DOHH2 (cell line): Measurements from ENCODE around the gene KCNG2.

Experiments used
- EZH2phosphoT487 ChIP-seq: fragments of 200-600 bp; sonication (generic); IDR thresholded peaks from 2 replicates; pipeline ENCODE4 v1.6.1; 2017; ENCODE audit warnings: borderline replicate concordance, mild to moderate bottlenecking, antibody characterized with exemption, low read length, moderate library complexity, mixed read lengths
- TF ChIP-seq, protein P1 (sequence below): fragments of 200-600 bp; sonication (generic); IDR thresholded peaks from one replicate; pipeline ENCODE4 v1.5.1; 2014; ENCODE audit warnings: antibody characterized with exemption, mild to moderate bottlenecking, low read depth, low read length; ENCODE audit not compliant: poor library complexity, severe bottlenecking

DNA sequence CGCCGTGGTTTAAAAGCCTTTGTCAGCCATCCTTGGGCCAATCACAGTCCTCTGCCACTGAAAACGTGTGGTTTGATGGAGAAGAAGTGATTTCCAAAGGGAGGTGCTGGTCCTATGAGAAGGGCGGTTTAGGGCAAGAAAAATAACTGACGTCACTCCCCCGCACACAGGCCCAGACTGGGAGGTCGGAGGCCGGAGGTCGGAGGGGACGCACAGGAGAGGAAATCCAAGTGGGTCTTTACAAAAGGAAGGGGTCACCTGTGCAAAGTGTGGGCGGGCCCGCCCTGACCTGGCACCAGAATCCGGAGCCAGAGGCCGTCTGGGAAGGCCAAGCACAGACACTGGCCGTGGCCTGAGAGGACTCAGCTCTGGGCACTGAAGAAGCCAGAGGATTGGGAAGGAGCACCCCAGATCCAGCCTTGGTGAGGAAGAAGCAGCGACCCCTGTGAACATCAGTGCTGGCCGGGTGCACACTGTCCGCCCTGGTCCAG is 18.0 kb upstream of the KCNG2 start:
- TF ChIP-seq, protein P1, sequence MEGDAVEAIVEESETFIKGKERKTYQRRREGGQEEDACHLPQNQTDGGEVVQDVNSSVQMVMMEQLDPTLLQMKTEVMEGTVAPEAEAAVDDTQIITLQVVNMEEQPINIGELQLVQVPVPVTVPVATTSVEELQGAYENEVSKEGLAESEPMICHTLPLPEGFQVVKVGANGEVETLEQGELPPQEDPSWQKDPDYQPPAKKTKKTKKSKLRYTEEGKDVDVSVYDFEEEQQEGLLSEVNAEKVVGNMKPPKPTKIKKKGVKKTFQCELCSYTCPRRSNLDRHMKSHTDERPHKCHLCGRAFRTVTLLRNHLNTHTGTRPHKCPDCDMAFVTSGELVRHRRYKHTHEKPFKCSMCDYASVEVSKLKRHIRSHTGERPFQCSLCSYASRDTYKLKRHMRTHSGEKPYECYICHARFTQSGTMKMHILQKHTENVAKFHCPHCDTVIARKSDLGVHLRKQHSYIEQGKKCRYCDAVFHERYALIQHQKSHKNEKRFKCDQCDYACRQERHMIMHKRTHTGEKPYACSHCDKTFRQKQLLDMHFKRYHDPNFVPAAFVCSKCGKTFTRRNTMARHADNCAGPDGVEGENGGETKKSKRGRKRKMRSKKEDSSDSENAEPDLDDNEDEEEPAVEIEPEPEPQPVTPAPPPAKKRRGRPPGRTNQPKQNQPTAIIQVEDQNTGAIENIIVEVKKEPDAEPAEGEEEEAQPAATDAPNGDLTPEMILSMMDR = no peak
- no peak for TF ChIP-seq EZH2phosphoT487
